ENCODE data around the gene RFTN1. TPM values are rescaled to one million over a fixed set of nuclear protein-coding genes. Genes with fewer than 3 reads are reported as not detected.

RFTN1 gene
- total RNA-seq, 1 experiment from 2014 or later: 2.2 TPM

DNA sequence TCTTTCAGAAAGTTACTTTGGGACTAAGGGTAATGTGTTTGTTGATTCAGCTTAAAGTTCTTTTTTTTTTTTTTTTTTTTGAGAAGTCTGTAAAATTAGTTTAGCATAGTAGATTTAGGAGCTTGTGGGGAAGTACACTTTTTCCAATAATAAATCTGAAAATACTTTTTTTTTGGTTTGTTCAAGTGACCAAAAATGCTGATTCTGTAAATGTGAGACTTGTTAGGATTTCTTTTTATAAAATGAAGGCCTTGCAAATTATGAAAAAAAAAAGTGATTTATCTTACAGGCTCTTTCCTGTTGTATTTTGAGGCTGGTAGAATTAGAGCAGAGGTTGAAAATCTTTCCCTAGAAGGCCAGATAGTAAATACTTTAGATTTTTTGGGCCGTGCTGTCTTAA lies 240.9 kb downstream of the RFTN1 start:
- Histone ChIP-seq H3K79me2 (ENCODE audit: insufficient read depth, low read length) (no peaks in the 10 kb centered on the region), H2BK15ac (ENCODE audit: low read depth, low read length) (no peak overlapping the region), H4K91ac (ENCODE audit: insufficient read length, low read depth, low read length) (no peak overlapping the region), H2BK12ac (ENCODE audit: insufficient read length, low read depth, low read length) (no peak overlapping the region), H3K27me3 (ENCODE audit: insufficient read depth, low read length) (no peaks in the 10 kb centered on the region), H3T11ph (ENCODE audit: low read length) (no peak overlapping the region), H3K23me2 (ENCODE audit: insufficient read length, low read depth, low read length, poor library complexity, severe bottlenecking) (no peaks in the 10 kb centered on the region), H2BK5ac (ENCODE audit: insufficient read length, low read length) (no peak overlapping the region), H4K8ac (replicated peaks; ENCODE audit: insufficient read length, low read depth, low read length) (no peak overlapping the region), H4K20me1 (ENCODE audit: control insufficient read depth, insufficient read depth, insufficient read length) (no peaks in the 10 kb centered on the region), H3K14ac (ENCODE audit: insufficient read depth, low read length) (no peak overlapping the region), H2BK20ac (ENCODE audit: low read depth, low read length, poor library complexity, severe bottlenecking) (no peak overlapping the region), H2AFZ (ENCODE audit: low read length) (no peak overlapping the region), H3K4me1 (ENCODE audit: insufficient read depth, low read length) (no peaks in the 10 kb centered on the region), H3K18ac (ENCODE audit: insufficient read length, low read depth, low read length) (no peak overlapping the region), H4K5ac (ENCODE audit: insufficient read length, low read depth, low read length) (no peak overlapping the region), H3K9ac (ENCODE audit: extremely low read depth, insufficient read length, low read length) (no peak overlapping the region), H3K79me1 (ENCODE audit: insufficient read depth, low read depth, low read length, poor library complexity, severe bottlenecking) (no peaks in the 10 kb centered on the region), H3K9me3 (ENCODE audit: control insufficient read depth, low read depth, low read length) (no peaks in the 10 kb centered on the region), H3K27ac (ENCODE audit: insufficient read length, low read depth, low read length) (no peak overlapping the region), H3K4me2 (ENCODE audit: insufficient read depth, insufficient read length, low read length) (no peak overlapping the region), H3K4ac (ENCODE audit: low read depth, low read length) (no peak overlapping the region), H3K56ac (ENCODE audit: insufficient read length, low read depth, low read length) (no peak overlapping the region), H2BK120ac (ENCODE audit: low read depth, low read length, poor library complexity, severe bottlenecking) (no peak overlapping the region), H3K23ac (ENCODE audit: insufficient read length, low read depth, low read length) (no peak overlapping the region), H2AK5ac (ENCODE audit: insufficient read length, low read length) (no peak overlapping the region)
- WGBS (ENCODE audit: extremely low coverage, insufficient read length, low lambda C conversion rate): no CpG with 5 or more reads among the region's 1 CpG
- H3K36me3 Mint-ChIP-seq (ENCODE audit: insufficient read depth in 1 of 3, low read depth in 3 of 3): peaks cover 2 to 44% (median 38%) of the 10 kb centered on the region in 3 experiments; a peak in 5 of 7 replicates
- H3K27ac Mint-ChIP-seq: no peak overlapping the region
- no peak for DNase-seq
- no peaks in the 10 kb centered on the region for H3K4me1 Mint-ChIP-seq
- H3K4me3 Mint-ChIP-seq: no peak overlapping the region
- TF ChIP-seq, protein P1, sequence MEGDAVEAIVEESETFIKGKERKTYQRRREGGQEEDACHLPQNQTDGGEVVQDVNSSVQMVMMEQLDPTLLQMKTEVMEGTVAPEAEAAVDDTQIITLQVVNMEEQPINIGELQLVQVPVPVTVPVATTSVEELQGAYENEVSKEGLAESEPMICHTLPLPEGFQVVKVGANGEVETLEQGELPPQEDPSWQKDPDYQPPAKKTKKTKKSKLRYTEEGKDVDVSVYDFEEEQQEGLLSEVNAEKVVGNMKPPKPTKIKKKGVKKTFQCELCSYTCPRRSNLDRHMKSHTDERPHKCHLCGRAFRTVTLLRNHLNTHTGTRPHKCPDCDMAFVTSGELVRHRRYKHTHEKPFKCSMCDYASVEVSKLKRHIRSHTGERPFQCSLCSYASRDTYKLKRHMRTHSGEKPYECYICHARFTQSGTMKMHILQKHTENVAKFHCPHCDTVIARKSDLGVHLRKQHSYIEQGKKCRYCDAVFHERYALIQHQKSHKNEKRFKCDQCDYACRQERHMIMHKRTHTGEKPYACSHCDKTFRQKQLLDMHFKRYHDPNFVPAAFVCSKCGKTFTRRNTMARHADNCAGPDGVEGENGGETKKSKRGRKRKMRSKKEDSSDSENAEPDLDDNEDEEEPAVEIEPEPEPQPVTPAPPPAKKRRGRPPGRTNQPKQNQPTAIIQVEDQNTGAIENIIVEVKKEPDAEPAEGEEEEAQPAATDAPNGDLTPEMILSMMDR (conservative IDR thresholded peaks at IDR 0.05): no peak
- H3K27me3 Mint-ChIP-seq (ENCODE audit: low read depth): no peaks in the 10 kb centered on the region
- H3K9me3 Mint-ChIP-seq: no peaks in the 10 kb centered on the region
